ENCODE results near the gene RPS6KA6. TPM values are rescaled to one million over a fixed set of nuclear protein-coding genes. Genes with fewer than 3 reads are reported as not detected.

RPS6KA6 gene
- total RNA-seq, 4 donors from 2014 or later = 0.69 to 1.8 (median 0.81) TPM

- no peak for TF ChIP-seq CTCF (IDR thresholded peaks at IDR 0.05)
- DNase-seq (ENCODE audit: low spot score) (no peak), ATAC-seq (ENCODE audit: low FRiP score) (no peak)
These were observed 19.4 kb downstream of the RPS6KA6 start for GRCh38 chrX:84168574-84168973.

- ATAC-seq (ENCODE audit: low FRiP score) (no peak), DNase-seq (ENCODE audit: low spot score) (no peak)
- no peak for TF ChIP-seq CTCF (IDR thresholded peaks at IDR 0.05)
These were observed 19.9 kb downstream of the RPS6KA6 start for GRCh38 chrX:84168095-84168494.

GRCh38 chrX:84165711-84166110, 22.3 kb downstream of the RPS6KA6 start:
- no peak for TF ChIP-seq CTCF (IDR thresholded peaks at IDR 0.05)
- ATAC-seq (ENCODE audit: low FRiP score) = no peak
- no peak for DNase-seq (ENCODE audit: low spot score)

GRCh38 chrX:84162401-84162800, 25.6 kb downstream of the RPS6KA6 start:
- no peak for TF ChIP-seq CTCF (IDR thresholded peaks at IDR 0.05)
- ATAC-seq (ENCODE audit: low FRiP score) (no peak), DNase-seq (ENCODE audit: low spot score) (no peak)

- DNase-seq (ENCODE audit: low spot score) (no peak), ATAC-seq (ENCODE audit: low FRiP score) (no peak)
- no peak for TF ChIP-seq CTCF (IDR thresholded peaks at IDR 0.05)
These were observed 26.4 kb downstream of the RPS6KA6 start for GRCh38 chrX:84161641-84162040.

GRCh38 chrX:84160736-84161135, 27.3 kb downstream of the RPS6KA6 start:
- ATAC-seq (ENCODE audit: low FRiP score) (no peak), DNase-seq (ENCODE audit: low spot score) (no peak)
- TF ChIP-seq CTCF (IDR thresholded peaks at IDR 0.05) = no peak

GRCh38 chrX:84156821-84157220, 31.2 kb downstream of the RPS6KA6 start:
- DNase-seq (ENCODE audit: low spot score) (no peak), ATAC-seq (ENCODE audit: low FRiP score) (no peak)
- TF ChIP-seq CTCF (IDR thresholded peaks at IDR 0.05) = no peak
